Kidney epithelial cell (primary cell): ENCODE data around the gene LMAN2. TPM values are rescaled to one million over a fixed set of nuclear protein-coding genes. Genes with fewer than 3 reads are reported as not detected.
"Not testable (repeated sequence)": the region's sequence is repeated elsewhere in the genome, so short reads cannot be mapped to it uniquely, and the experiment has no call there.

Experiments used
- DNase-seq: peaks from one replicate; pipeline ENCODE4 v3.0.0-alpha.2; 2010; ENCODE audit warnings: low read depth
- H3K27me3 ChIP-seq: 2 replicates; pipeline ENCODE4 v1.6.0; 2011; ENCODE audit warnings: low read length; ENCODE audit not compliant: control insufficient read depth, insufficient read depth
- H3K36me3 ChIP-seq: 2 replicates; pipeline ENCODE4 v1.5.1; 2011; ENCODE audit warnings: low read length; ENCODE audit not compliant: control insufficient read depth, insufficient read depth
- H3K4me3 ChIP-seq: 2 replicates; pipeline ENCODE4 v1.5.1; 2011; ENCODE audit warnings: low read depth, mild to moderate bottlenecking, control low read depth, low read length
- CTCF ChIP-seq: IDR thresholded peaks from 2 replicates; pipeline ENCODE4 v1.5.1; 2011; ENCODE audit warnings: mild to moderate bottlenecking, moderate library complexity, low read length, control low read depth, inconsistent platforms; ENCODE audit not compliant: insufficient read depth, poor library complexity, severe bottlenecking
- total RNA-seq: library from RNA; depleted of rRNA; stranded (reverse); fragments of >200 nt; gene quantifications from 2 replicates; pipeline ENCODE4 v1.2.3, GENCODE V29; 2015

LMAN2 gene
- total RNA-seq, 1 donor from 2014 or later: 308 TPM

DNA sequence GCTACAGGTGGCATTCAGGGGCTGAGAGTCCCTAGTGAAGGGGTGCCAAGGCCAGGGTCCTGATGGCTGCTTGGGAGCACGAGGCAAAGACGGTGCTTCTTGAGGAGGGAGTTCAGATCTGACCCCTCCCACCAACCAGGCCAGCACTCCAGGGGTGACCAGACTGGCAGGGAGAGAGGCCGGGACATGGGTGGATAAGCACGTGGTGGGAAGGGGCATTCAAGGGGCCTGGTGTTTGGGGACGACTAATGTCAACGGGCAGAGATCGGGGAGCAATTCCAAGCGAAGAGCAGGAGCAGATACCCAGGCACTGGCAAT is 10.8 kb upstream of the LMAN2 start:
- TF ChIP-seq CTCF: no peak
- Histone ChIP-seq H3K36me3 (no peaks in the 10 kb centered on the region), H3K27me3 (peaks cover 2% of the 10 kb centered on the region), H3K4me3 (no peak overlapping the region)
- DNase-seq: no peak

DNA sequence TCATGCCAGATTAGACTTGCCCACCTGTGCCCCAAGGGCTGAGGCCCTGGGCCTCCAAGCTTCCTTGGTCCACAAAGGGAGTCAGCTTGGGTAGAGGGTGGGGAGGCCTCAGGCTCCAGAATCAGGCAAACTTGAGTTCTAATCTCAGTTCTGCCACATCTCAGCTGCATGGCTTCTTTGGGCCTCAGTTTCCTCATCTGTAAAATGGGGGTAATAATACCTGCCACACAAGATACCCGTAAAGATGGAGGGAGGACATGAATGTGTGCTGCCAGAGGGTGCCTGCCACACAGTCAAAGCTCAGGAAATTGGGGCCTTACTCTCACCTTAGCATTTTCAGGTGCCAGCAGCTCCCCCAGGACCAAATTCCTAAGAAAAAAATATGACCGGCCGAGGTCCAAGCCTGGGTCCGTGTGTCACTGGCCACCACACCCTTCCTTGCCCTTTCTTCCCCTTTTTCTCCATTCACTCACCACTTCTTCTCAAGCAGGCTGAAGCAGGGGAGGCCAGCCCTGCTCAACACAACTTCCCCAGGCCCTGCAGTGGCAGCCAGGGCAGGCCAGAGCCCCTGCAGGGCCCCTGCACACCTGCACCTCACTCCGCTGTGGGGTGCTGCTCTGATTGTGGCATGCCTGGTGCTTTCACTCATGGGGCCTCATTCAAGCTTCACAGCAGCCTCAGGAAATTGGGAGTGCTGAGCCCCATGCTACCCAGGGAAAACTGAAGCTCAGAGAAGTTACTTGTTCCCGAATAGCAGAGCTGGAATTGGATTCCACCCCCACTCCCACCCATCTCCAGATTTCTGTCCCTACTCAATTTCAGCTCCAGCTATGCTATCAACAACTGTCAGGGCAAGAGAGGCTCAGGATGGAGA is 10.2 kb upstream of the LMAN2 start:
- Histone ChIP-seq H3K27me3 (peaks cover 2% of the 10 kb centered on the region), H3K4me3 (no peak overlapping the region), H3K36me3 (no peaks in the 10 kb centered on the region)
- no peak for TF ChIP-seq CTCF
- DNase-seq: no peak

GRCh38 chr5:177360740-177361139 is 9.3 kb upstream of the LMAN2 start:
- H3K27me3 ChIP-seq, H3K36me3 ChIP-seq, DNase-seq, H3K4me3 ChIP-seq: not testable (repeated sequence)

DNA sequence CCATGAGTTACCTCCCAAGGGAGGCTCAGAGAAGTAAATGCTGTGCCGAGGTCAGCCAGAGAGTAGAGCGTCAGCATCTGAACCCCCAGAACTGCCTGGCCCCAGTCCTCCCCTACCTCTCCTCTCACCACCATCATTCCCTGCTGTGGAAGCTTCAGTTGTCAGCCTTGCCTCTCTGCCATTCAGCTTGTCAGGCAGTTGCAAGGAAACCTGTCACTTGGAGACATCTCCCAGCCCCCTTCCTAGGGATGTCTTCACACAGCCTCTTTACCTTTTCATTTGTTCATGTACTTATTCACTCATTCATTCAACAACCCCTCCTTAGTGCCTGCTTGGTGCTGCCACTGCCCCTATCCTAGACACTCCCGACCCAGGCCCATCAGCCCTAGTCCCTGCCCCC is 8.4 kb upstream of the LMAN2 start:
- no peak for TF ChIP-seq CTCF
- DNase-seq: no peak
- H3K4me3 ChIP-seq: no peak overlapping the region
- H3K36me3 ChIP-seq: no peaks in the 10 kb centered on the region
- peaks cover 2% of the 10 kb centered on the region for H3K27me3 ChIP-seq

GRCh38 chr5:177359451-177359851 is 8.0 kb upstream of the LMAN2 start:
- Histone ChIP-seq H3K36me3 (no peaks in the 10 kb centered on the region), H3K27me3 (peaks cover 2% of the 10 kb centered on the region), H3K4me3 (no peak overlapping the region)
- no peak for DNase-seq
- no peak for TF ChIP-seq CTCF

- H3K4me3 ChIP-seq: no peak overlapping the region
- no peak for DNase-seq
- TF ChIP-seq CTCF: no peak
- peaks cover 2% of the 10 kb centered on the region for H3K27me3 ChIP-seq
- H3K36me3 ChIP-seq: no peaks in the 10 kb centered on the region
Measured at GRCh38 chr5:177358370-177358819, 6.9 kb upstream of the LMAN2 start.
